Small intestine (tissue), 7 donors: Measurements from ENCODE around the gene GRIPAP1. TPM values are rescaled to one million over a fixed set of nuclear protein-coding genes. Genes with fewer than 3 reads are reported as not detected.

Experiments used
- DNase-seq, 2 donors: peaks; one replicate each; pipeline versions ENCODE4 v3.0.0 to v3.0.0-alpha.2; 2013
- FAIRE-seq: peaks from 2 replicates; lab custom pipeline; 2012; peaks lifted over from hg19 to GRCh38; lab: Jason Lieb, UNC
- H3K27ac ChIP-seq, 3 donors: one replicate each; pipeline ENCODE4 v1.5.1; 2013; ENCODE audit warnings: low read length in 2 of 3, mild to moderate bottlenecking in 2 of 3, control low read depth in 1 of 3, inconsistent platforms in 1 of 3, low read depth in 1 of 3, moderate library complexity in 1 of 3
- H3K27me3 ChIP-seq, 3 donors: one replicate each; pipeline ENCODE4 v1.6.1; 2013; ENCODE audit warnings: low read length in 3 of 3, inconsistent platforms in 1 of 3; ENCODE audit not compliant: control insufficient read depth in 3 of 3, insufficient read depth in 3 of 3
- H3K36me3 ChIP-seq, 3 donors: one replicate each; pipeline ENCODE4 v1.6.1; 2013; ENCODE audit warnings: low read length in 3 of 3, inconsistent platforms in 1 of 3, low read depth in 1 of 3, mild to moderate bottlenecking in 1 of 3, moderate library complexity in 1 of 3; ENCODE audit not compliant: control insufficient read depth in 3 of 3, insufficient read depth in 2 of 3
- H3K4me1 ChIP-seq, 3 donors: one replicate each; pipeline ENCODE4 v1.6.1; 2013; ENCODE audit warnings: low read length in 2 of 3, inconsistent platforms in 1 of 3, low read depth in 1 of 3, mild to moderate bottlenecking in 1 of 3, moderate library complexity in 1 of 3; ENCODE audit not compliant: control insufficient read depth in 3 of 3, insufficient read depth in 2 of 3
- H3K4me3 ChIP-seq, 3 donors: one replicate each; pipeline ENCODE4 v1.5.1; 2013; ENCODE audit warnings: low read length in 3 of 3, control low read depth in 1 of 3, inconsistent platforms in 1 of 3, low read depth in 1 of 3, mild to moderate bottlenecking in 1 of 3, moderate library complexity in 1 of 3
- H3K9me3 ChIP-seq, 2 donors: one replicate each; pipeline ENCODE4 v1.6.1; 2013; ENCODE audit warnings: low read depth in 1 of 2, low read length in 1 of 2; ENCODE audit not compliant: control insufficient read depth in 2 of 2, insufficient read depth in 1 of 2
- WGBS, 3 donors: extraction: QIAGEN DNeasy Blood & Tissue Kit; methylation state at CpG; one replicate each; pipeline ENCODE4 v1.1.7; 2013; 5-methylcytosine and 5-hydroxymethylcytosine counted together
- polyA plus RNA-seq, 4 donors: library from polyadenylated mRNA; stranded (reverse) in 3 of 4; unstranded in 1 of 4; fragments of 200-250 nt in 3 of 4; fragments of 120-200 nt in 1 of 4; gene quantifications; one replicate each; pipeline versions ENCODE4 v1.2.1 to v1.2.3, GENCODE V29; 2013
- donor health status: healthy with polysubstance abuse.
- donor health status: control.
- donor health status: control.
- donor health status: Bipolar disorder and iron deficiency.
- donor health status: healthy.

The GRIPAP1 gene
- polyA plus RNA-seq, 4 donors, result 18.1 to 43.1 (median 26.5) TPM

DNA sequence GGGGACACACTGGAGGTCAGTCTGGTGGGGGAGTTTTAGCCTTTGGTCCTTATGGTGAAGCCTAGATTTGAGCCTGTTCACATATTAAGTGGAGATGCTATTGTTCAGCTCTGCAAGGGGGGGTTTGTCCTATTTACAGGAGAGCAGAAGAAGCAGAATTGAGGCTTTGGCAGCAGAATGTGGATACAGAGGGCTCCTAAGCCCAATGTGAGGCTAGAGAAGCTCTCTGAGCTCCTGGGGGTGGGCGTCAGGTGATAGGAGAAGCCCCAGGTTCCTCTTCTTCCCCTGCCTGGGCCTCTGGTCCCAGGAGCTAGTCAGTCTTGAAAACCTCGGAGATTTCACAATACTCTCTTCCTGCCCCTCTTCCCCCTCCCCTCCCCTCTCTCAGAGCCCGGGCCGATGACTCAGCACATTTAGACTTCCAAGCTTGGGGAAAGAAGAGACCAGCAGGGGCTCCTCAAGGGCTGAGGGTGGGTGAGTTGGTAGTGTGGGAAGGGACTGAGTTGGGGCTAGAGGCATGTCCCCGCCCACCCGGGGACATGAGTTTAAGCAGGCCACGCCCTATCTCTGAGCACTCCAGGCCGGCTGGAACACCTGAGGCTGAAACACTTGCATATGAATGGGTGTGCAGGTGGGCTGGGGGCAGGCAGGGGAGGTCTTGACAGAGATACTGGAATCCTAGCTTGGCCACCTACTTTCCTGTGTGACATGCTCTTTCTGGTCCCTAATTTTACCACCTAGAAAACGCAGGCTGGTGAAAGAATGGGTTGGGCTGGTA lies 37.7 kb upstream of the GRIPAP1 start:
- Histone ChIP-seq H3K9me3 (no peaks in the 10 kb centered on the region), H3K4me3 (no peak overlapping the region), H3K27ac (peak overlapping the region in 2 of 3 donors; percentile 79 to 80), H3K4me1 (peaks cover 0 to 30% (median 0%) of the 10 kb centered on the region in 3 donors), H3K36me3 (peaks cover 0 to 42% (median 2%) of the 10 kb centered on the region in 3 donors), H3K27me3 (no peaks in the 10 kb centered on the region)
- DNase-seq (peak; percentile 38 to 83), FAIRE-seq (no peak)
- WGBS, 3 donors, result 8 to 29% (median 23%) methylated on average over 7 to 9 of the region's 9 CpGs

DNA sequence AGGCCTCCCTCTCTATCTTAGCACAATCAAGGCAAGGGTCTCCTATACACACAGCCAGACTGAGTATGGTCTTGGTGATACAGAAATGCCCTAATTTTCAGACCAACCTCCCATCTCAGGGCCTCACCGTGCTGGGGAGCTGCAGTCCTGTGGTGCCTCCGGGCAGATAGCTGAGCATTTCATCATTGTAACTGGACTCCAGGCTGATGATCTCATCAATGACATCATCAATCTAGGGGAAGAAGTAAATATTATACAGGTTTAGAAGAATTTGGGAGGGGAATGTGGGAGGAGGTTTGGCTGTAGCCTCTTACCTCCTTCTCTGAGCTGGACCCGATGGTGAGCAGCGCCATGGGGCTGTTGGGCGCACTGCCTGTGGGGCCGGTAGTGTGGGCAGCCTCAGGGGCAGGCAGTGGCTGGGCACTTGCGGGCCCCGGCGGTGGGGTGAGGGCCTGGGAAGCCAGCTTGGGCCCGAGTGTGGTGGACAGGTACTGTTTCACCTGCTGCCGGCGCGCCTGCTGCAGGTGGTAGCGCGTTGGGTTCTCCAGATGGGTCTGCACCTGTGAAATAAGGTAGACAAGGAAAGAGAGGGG lies 35.9 kb upstream of the GRIPAP1 start:
- Histone ChIP-seq H3K27me3 (no peaks in the 10 kb centered on the region), H3K4me1 (peaks cover 0 to 25% (median 0%) of the 10 kb centered on the region in 3 donors), H3K36me3 (peaks cover 0 to 58% (median 2%) of the 10 kb centered on the region in 3 donors), H3K4me3 (no peak overlapping the region), H3K9me3 (no peaks in the 10 kb centered on the region), H3K27ac (no peak overlapping the region)
- 94% methylated on average over 10 to 15 of the region's 15 CpGs for WGBS, 3 donors
- DNase-seq (no peak), FAIRE-seq (no peak)

DNA sequence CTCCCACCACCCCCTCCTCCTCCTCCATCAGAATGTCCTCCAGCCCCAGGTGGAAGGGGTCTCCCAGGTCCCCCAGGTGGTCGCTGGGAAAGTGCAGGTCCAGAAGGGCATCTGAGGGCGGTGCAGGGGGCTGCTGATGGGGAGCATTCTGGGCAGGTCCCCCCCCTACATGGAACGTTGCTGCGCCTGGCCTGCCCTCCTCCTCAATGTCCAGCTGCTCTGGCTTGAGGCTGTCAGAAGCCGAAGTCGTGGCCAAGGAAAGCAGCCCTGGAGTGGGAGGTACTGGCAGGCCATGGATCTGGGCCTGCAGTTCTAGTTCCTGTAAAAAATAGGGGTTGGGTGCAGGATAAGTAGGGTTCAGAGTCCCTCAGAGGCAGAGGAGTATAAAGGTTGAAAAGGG lies 28.2 kb upstream of the GRIPAP1 start:
- Histone ChIP-seq H3K36me3 (peaks cover 0 to 49% (median 4%) of the 10 kb centered on the region in 3 donors), H3K27me3 (no peaks in the 10 kb centered on the region), H3K9me3 (no peaks in the 10 kb centered on the region), H3K4me3 (no peak overlapping the region), H3K4me1 (peaks cover 0 to 11% (median 0%) of the 10 kb centered on the region in 3 donors), H3K27ac (peak overlapping the region; percentile 17 to 65 (median 37))
- peak; percentile 11 to 58 for DNase-seq
- 34 to 72% (median 59%) methylated on average over 4 to 6 of the region's 6 CpGs for WGBS, 3 donors
- FAIRE-seq, result no peak

DNA sequence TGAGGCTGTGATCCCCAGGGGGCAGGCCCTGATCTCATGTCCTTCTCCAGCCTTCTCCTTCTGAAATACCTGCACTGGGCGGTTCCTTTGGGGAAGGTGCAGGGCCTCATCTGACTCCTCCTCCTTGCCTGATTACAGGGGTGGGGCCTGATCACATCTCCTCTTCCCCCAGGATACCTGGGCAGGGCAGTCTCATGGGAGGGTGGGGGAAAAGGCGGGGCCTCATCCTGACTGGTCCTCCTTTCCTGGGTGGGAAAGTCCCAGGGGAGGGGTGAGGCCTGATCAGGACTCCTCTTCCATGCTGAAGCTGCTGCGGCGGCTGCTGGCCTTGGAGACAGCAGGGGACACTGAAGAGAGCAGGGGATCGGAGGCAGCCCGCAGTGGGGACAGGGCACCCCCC lies 27.8 kb upstream of the GRIPAP1 start:
- peak overlapping the region in 2 of 3 donors; percentile 17 to 71 for H3K27ac ChIP-seq
- FAIRE-seq (no peak), DNase-seq (peak; percentile 85 to 89)

DNA sequence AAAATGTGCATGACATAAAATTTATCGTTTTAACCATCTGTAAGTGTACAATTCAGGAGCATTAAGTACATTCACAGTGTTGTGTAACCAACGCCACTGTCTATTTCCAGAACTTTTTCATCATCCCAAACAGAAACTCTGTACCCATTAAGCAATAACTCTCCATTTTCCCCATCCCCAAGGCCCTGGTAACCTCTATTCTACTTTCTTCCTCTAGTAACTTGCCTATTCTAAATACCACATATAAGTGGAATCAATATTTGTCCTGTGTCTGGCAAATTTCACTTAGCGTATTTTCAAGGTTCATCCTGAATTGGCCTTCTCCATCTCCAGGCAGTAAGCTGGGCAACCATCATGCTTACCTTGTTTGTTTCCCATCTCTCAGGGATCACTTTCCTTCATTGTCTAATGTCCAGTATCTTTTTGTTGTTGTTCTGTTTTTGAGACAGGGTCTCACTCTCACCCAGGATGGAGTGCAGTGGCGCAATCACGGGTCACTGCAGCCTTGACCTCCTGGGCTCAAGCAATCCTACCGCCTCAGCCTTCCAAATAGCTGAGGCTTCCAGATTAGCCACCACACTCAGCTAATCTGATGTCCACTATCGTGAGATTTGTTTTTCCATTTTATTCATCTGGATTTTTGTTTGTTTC lies 17.7 kb upstream of the GRIPAP1 start:
- no peak for FAIRE-seq

More for the DNA sequence above, 27.8 kb upstream of the GRIPAP1 start:
- no peaks in the 10 kb centered on the region for H3K27me3 ChIP-seq
- H3K36me3 ChIP-seq, result peaks cover 0 to 47% (median 4%) of the 10 kb centered on the region in 3 donors
- peaks cover 0 to 11% (median 0%) of the 10 kb centered on the region in 3 donors for H3K4me1 ChIP-seq
- H3K9me3 ChIP-seq, result no peaks in the 10 kb centered on the region
- WGBS, 3 donors, result 25 to 62% (median 42%) methylated on average over 1 to 6 of the region's 6 CpGs
- H3K4me3 ChIP-seq, result no peak overlapping the region

DNA sequence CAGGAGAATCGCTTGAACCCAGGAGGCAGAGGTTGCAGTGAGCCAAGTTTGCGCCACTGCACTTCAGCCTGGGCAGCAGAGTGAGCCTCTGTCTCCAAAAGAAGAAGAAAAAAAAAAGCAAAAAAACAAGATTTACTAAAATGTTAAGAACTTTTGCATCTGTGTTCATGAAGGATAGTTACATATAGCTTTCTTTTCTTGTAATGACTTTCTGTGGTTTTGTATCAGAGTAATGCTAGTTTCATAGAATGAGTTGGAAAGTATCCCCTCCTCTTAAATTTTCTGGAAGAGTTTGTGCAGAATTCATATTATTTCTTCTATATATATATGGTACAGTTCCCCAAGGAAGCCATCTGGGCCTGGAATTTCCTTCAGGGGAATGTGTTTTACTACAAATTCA lies 17.0 kb upstream of the GRIPAP1 start:
- no peaks in the 10 kb centered on the region for H3K27me3 ChIP-seq
- no peaks in the 10 kb centered on the region for H3K36me3 ChIP-seq

More for the DNA sequence above, 17.7 kb upstream of the GRIPAP1 start:
- Histone ChIP-seq H3K4me1 (no peaks in the 10 kb centered on the region), H3K36me3 (no peaks in the 10 kb centered on the region), H3K4me3 (no peak overlapping the region), H3K27me3 (no peaks in the 10 kb centered on the region), H3K27ac (no peak overlapping the region), H3K9me3 (no peaks in the 10 kb centered on the region)
- WGBS, 3 donors, result 85 to 92% (median 86%) methylated on average over 7 of the region's 7 CpGs
- DNase-seq, result no peak

DNA sequence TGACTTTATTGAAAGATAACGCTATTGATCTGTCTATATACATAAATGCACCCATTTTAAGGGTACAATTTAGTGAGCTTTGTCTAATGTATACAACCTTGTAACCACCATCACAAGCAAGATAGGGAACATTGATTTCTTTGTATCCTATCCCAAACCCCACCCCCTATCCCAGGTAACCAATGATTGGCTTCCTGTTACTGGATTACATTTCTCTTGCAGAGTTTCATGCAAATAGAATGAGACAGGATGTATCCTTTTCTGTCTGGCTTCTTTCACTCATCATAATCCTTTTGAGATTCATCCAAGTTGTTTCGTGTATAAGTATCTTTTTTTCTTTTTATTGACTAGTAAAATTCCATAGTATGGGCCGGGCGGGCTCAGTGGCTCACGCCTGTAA lies 1.6 kb upstream of the GRIPAP1 start:
- H3K4me1 ChIP-seq, result peaks cover 0 to 4% (median 0%) of the 10 kb centered on the region in 3 donors
- DNase-seq, result peak in 1 of 2 donors; percentile 5
- H3K4me3 ChIP-seq, result no peak overlapping the region
- no peaks in the 10 kb centered on the region for H3K27me3 ChIP-seq
- H3K9me3 ChIP-seq, result no peaks in the 10 kb centered on the region
- H3K27ac ChIP-seq, result no peak overlapping the region
- FAIRE-seq, result no peak
- WGBS, 3 donors, result 83 to 87% (median 86%) methylated on average over 5 of the region's 5 CpGs
- peaks cover 0 to 6% (median 0%) of the 10 kb centered on the region in 3 donors for H3K36me3 ChIP-seq

More for the DNA sequence above, 17.0 kb upstream of the GRIPAP1 start:
- H3K27ac ChIP-seq, result no peak overlapping the region
- no peak for DNase-seq
- no peaks in the 10 kb centered on the region for H3K4me1 ChIP-seq
- no peak overlapping the region for H3K4me3 ChIP-seq
- no peaks in the 10 kb centered on the region for H3K9me3 ChIP-seq
- 79 to 89% (median 86%) methylated on average over 2 of the region's 2 CpGs for WGBS, 3 donors
- FAIRE-seq, result no peak

DNA sequence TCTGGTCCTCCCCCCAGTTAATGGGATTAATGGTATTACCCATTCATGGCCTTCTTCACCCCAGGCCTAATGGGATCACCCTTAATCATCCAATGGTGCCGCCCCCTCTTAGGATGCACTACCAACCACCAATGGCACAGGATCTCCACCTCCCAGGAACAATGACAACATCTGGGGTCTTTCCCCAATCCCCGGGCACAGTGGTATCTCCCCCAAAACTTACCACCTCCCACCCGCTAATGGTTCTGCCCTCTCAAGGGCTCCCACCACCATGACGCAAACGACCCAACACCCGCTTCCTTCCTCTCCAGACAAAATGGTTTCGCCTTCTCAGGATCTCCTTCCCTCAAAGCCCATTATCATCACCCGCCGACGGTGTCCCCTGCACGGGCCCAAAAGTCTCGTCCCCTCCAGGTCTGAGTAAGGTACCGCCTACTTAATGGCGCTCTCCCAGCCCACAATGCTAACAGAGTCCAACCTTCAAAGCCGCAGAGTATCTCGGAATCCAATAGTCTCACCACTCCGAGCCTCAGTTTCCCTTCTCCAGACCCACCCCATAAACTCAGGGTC lies 458 bp downstream of the GRIPAP1 start:
- FAIRE-seq (no peak), DNase-seq (peak; percentile 4 to 9)
- Histone ChIP-seq H3K27me3 (no peaks in the 10 kb centered on the region), H3K4me3 (peak overlapping the region; percentile 48 to 90 (median 67)), H3K9me3 (no peaks in the 10 kb centered on the region), H3K27ac (peak overlapping the region in 2 of 3 donors; percentile 87 to 99), H3K36me3 (peaks cover 0 to 17% (median 0%) of the 10 kb centered on the region in 3 donors), H3K4me1 (peaks cover 0 to 4% (median 0%) of the 10 kb centered on the region in 3 donors)
- 2 to 39% (median 3%) methylated on average over 16 to 17 of the region's 17 CpGs for WGBS, 3 donors
